IMR-90 (cell line): ENCODE results near the gene DNAJB4.

ENCODE experiments used
- CTCF ChIP-seq: conservative IDR thresholded peaks from 2 replicates; pipeline ENCODE4 v1.5.1; 2012; ENCODE audit warnings: mild to moderate bottlenecking, low read depth, low read length, improper control_type of control experiment
- MXI1 ChIP-seq: IDR thresholded peaks from 2 replicates; pipeline ENCODE4 v1.6.1; 2012; ENCODE audit warnings: low read depth, mild to moderate bottlenecking, low read length, moderate library complexity, borderline replicate concordance
- POLR2A ChIP-seq: IDR thresholded peaks from 2 replicates; pipeline ENCODE4 v1.6.1; 2012; ENCODE audit warnings: mild to moderate bottlenecking, low read depth, low read length
- RFX5 ChIP-seq: IDR thresholded peaks from 2 replicates; pipeline ENCODE4 v1.8.0; 2012; ENCODE audit warnings: low read depth, mild to moderate bottlenecking, low read length, moderate library complexity
- SMC3 ChIP-seq: fragments of 150-350 bp; IDR thresholded peaks from 2 replicates; pipeline ENCODE4 v1.6.1; 2016; ENCODE audit warnings: low read depth, mild to moderate bottlenecking, antibody characterized with exemption, low read length, moderate library complexity

- TF ChIP-seq SMC3, result no peak
- TF ChIP-seq RFX5, result no peak
- TF ChIP-seq POLR2A, result no peak
- no peak for TF ChIP-seq CTCF
- TF ChIP-seq MXI1, result no peak
Measured at GRCh38 chr1:77975386-77975785, 29.4 kb upstream of the DNAJB4 start.
